HepG2 (cell line): ENCODE results near the gene ABCC3. TPM values are rescaled to one million over a fixed set of nuclear protein-coding genes. Genes with fewer than 3 reads are reported as not detected.
A peak's percentile ranks its signal among the peaks of the same experiment; 100 is the strongest.

ENCODE experiments used
- EED ChIP-seq: sonication (generic); formaldehyde crosslinking; IDR thresholded peaks from 2 replicates; pipeline ENCODE4 v1.5.0; 2020; ENCODE audit warnings: mild to moderate bottlenecking, missing genetic modification reagents
- GZF1 ChIP-seq: sonication (generic); formaldehyde crosslinking; IDR thresholded peaks from 2 replicates; pipeline ENCODE4 v1.5.1; 2020; ENCODE audit warnings: mild to moderate bottlenecking, missing genetic modification reagents
- LCORL ChIP-seq, 2 experiments: fragments of 450-650 bp in 1 of 2; sonication (generic) in 1 of 2; formaldehyde crosslinking in 1 of 2; IDR thresholded peaks; 2 replicates each; pipeline versions ENCODE4 v1.5.0 to v1.6.1; 2017 to 2020; ENCODE audit warnings: antibody characterized with exemption in 1 of 2, missing genetic modification reagents in 1 of 2
- TBP ChIP-seq: sonication (generic); formaldehyde crosslinking; IDR thresholded peaks from 2 replicates; pipeline ENCODE4 v1.5.0; 2020; ENCODE audit warnings: missing genetic modification reagents
- ZFP41 ChIP-seq: sonication (generic); formaldehyde crosslinking; IDR thresholded peaks from 2 replicates; pipeline ENCODE4 v1.4.0; 2020; ENCODE audit warnings: mild to moderate bottlenecking, missing genetic modification reagents, borderline replicate concordance
- ZKSCAN8 ChIP-seq: IDR thresholded peaks from 2 replicates; pipeline ENCODE4 v1.6.1; 2016; ENCODE audit warnings: borderline replicate concordance, missing genetic modification reagents, missing compliant biosample characterization
- ZNF264 ChIP-seq: sonication (generic); formaldehyde crosslinking; IDR thresholded peaks from 2 replicates; pipeline ENCODE4 v1.4.0; 2020; ENCODE audit warnings: missing genetic modification reagents
- ZNF292 ChIP-seq: sonication (generic); formaldehyde crosslinking; IDR thresholded peaks from 2 replicates; pipeline ENCODE4 v1.8.1; 2022; ENCODE audit warnings: mild to moderate bottlenecking, low read depth, missing genetic modification reagents, borderline replicate concordance
- ZNF768 ChIP-seq: sonication (generic); formaldehyde crosslinking; IDR thresholded peaks from 2 replicates; pipeline ENCODE4 v1.4.0; 2020; ENCODE audit warnings: missing genetic modification reagents
- polyA plus RNA-seq, 8 experiments: library from polyadenylated mRNA; depleted of rRNA in 3 of 8; stranded (reverse) in 7 of 8; unstranded in 1 of 8; fragments of >200 nt; fragmentation: Illumina TruSeq in 4 of 8; extraction: Trizol in 4 of 8; gene quantifications; 2 replicates each; pipeline versions ENCODE4 v1.2.1 to v1.2.3, GENCODE V29; 2011 to 2016; ENCODE audit warnings: low read depth in 4 of 8, missing spikeins in 1 of 8, mixed read lengths in 1 of 8; ENCODE audit not compliant: insufficient read depth in 1 of 8
- total RNA-seq, 5 experiments: library from RNA; depleted of rRNA; stranded (reverse); fragments of >200 nt; fragmentation: Illumina TruSeq; extraction: Trizol; gene quantifications; 2 replicates each; pipeline ENCODE4 v1.2.3, GENCODE V29; 2016; ENCODE audit warnings: low read depth in 1 of 5
- TF ChIP-seq, protein P1 (sequence below): fragments of 450-650 bp; IDR thresholded peaks from 2 replicates; pipeline ENCODE4 v1.6.1; 2017
- TF ChIP-seq, protein P2 (sequence below): IDR thresholded peaks from 2 replicates; pipeline ENCODE4 v1.6.1; 2018; ENCODE audit warnings: missing genetic modification reagents
- TF ChIP-seq, protein P3 (sequence below): sonication (generic); formaldehyde crosslinking; IDR thresholded peaks from 2 replicates; pipeline ENCODE4 v1.4.0; 2020; ENCODE audit warnings: missing genetic modification reagents, low read depth, mild to moderate bottlenecking, borderline replicate concordance
- TF ChIP-seq, protein P4 (sequence below): sonication (generic); formaldehyde crosslinking; IDR thresholded peaks from 2 replicates; pipeline ENCODE4 v1.4.0; 2020; ENCODE audit warnings: missing genetic modification reagents

ABCC3 gene
- total and polyA plus RNA-seq, 2 of the 13 experiments (the other 11 are each of a cell fraction or from before 2014, with no cell fraction given) = 25.2 to 50.7 TPM

DNA sequence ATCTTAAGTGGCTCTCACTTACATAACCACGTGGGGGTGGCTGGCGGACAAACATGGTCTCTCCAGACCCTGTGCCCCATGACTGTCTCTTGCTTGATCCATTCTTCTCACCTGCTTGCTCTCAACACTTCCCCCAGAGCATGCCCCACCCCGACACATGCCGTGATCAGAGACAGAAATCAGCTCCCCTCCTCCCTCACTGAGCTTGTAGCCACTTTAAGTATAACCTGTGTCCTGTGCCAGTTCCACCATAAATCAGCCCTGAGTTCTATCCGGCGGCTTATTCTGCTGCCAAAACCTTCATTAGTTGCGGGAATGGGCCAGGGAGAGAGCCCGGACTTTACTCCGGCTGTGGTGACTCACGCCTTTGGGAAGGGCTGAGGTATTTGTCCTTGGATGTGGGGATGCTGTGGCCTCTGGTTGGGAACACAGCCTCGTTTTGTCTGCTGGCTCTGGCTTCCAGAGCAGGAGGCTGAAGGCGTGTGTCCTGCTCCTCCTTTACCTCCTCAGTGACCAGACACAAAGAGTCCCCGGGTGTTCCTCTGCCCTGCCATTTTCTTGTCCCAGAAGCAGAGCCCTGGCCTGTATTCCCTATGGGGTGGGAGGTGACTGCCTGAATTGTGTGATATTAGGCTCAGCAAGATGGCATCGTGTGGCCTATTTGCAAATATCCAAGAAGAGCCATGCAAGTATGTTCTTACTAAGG is 52.0 kb downstream of the ABCC3 start (continued):
- TF ChIP-seq, protein P1, sequence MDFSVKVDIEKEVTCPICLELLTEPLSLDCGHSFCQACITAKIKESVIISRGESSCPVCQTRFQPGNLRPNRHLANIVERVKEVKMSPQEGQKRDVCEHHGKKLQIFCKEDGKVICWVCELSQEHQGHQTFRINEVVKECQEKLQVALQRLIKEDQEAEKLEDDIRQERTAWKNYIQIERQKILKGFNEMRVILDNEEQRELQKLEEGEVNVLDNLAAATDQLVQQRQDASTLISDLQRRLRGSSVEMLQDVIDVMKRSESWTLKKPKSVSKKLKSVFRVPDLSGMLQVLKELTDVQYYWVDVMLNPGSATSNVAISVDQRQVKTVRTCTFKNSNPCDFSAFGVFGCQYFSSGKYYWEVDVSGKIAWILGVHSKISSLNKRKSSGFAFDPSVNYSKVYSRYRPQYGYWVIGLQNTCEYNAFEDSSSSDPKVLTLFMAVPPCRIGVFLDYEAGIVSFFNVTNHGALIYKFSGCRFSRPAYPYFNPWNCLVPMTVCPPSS = no peak
- no peak for TF ChIP-seq TBP
- peak; percentile 76; the same call in 1 of the 2 replicates for TF ChIP-seq ZKSCAN8
- peak; percentile 92; the same call in 1 of the 2 replicates for TF ChIP-seq ZNF264 (CRISPR knock-in tag)
- TF ChIP-seq, protein P2, sequence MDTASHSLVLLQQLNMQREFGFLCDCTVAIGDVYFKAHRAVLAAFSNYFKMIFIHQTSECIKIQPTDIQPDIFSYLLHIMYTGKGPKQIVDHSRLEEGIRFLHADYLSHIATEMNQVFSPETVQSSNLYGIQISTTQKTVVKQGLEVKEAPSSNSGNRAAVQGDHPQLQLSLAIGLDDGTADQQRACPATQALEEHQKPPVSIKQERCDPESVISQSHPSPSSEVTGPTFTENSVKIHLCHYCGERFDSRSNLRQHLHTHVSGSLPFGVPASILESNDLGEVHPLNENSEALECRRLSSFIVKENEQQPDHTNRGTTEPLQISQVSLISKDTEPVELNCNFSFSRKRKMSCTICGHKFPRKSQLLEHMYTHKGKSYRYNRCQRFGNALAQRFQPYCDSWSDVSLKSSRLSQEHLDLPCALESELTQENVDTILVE (CRISPR knock-in tag) = peak; percentile 70
- TF ChIP-seq, protein P3, sequence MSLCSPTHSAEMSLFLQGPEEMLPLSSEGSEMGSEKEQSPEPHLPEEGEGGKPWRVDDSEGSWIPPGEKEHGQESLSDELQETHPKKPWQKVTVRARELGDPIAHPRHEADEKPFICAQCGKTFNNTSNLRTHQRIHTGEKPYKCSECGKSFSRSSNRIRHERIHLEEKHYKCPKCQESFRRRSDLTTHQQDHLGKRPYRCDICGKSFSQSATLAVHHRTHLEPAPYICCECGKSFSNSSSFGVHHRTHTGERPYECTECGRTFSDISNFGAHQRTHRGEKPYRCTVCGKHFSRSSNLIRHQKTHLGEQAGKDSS (CRISPR knock-in tag) = peak; percentile 49; the same call in 1 of the 2 replicates
- TF ChIP-seq LCORL (IDR thresholded peaks at IDR 0.05) = peak; percentile 86; the same call in 1 of the 2 replicates
- peak; percentile 100 for TF ChIP-seq LCORL (CRISPR knock-in tag; IDR thresholded peaks at IDR 0.05)
- TF ChIP-seq, protein P4, sequence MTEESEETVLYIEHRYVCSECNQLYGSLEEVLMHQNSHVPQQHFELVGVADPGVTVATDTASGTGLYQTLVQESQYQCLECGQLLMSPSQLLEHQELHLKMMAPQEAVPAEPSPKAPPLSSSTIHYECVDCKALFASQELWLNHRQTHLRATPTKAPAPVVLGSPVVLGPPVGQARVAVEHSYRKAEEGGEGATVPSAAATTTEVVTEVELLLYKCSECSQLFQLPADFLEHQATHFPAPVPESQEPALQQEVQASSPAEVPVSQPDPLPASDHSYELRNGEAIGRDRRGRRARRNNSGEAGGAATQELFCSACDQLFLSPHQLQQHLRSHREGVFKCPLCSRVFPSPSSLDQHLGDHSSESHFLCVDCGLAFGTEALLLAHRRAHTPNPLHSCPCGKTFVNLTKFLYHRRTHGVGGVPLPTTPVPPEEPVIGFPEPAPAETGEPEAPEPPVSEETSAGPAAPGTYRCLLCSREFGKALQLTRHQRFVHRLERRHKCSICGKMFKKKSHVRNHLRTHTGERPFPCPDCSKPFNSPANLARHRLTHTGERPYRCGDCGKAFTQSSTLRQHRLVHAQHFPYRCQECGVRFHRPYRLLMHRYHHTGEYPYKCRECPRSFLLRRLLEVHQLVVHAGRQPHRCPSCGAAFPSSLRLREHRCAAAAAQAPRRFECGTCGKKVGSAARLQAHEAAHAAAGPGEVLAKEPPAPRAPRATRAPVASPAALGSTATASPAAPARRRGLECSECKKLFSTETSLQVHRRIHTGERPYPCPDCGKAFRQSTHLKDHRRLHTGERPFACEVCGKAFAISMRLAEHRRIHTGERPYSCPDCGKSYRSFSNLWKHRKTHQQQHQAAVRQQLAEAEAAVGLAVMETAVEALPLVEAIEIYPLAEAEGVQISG (CRISPR knock-in tag) = peak; percentile 70; the same call in 1 of the 2 replicates
- TF ChIP-seq ZNF768 = no peak
- TF ChIP-seq ZNF292 (CRISPR knock-in tag) = peak; percentile 77; the same call in 1 of the 2 replicates
- TF ChIP-seq EED = no peak
- TF ChIP-seq GZF1 (CRISPR knock-in tag) = no peak
- TF ChIP-seq ZFP41 (CRISPR knock-in tag) = no peak
